Hematopoietic multipotent progenitor cell (in vitro differentiated cells): ENCODE results near the gene CEP350. TPM values are rescaled to one million over a fixed set of nuclear protein-coding genes. Genes with fewer than 3 reads are reported as not detected.
A peak's percentile ranks its signal among the peaks of the same experiment; 100 is the strongest.
"Not testable (repeated sequence)": the region's sequence is repeated elsewhere in the genome, so short reads cannot be mapped to it uniquely, and the experiment has no call there.

Experiments used
- DNase-seq, 3 donors: peaks; one replicate each; pipeline ENCODE4 v3.0.0-alpha.2; 2011 to 2015; ENCODE audit warnings: low read depth in 2 of 3, low spot score in 2 of 3
- total RNA-seq: library from RNA; depleted of rRNA; stranded (reverse); fragments of >200 nt; gene quantifications from one replicate; pipeline ENCODE4 v1.2.3, GENCODE V29; 2012

The CEP350 gene
- total RNA-seq, 1 donor: 28.3 TPM

GRCh38 chr1:180112984-180113647, 158.5 kb downstream of the CEP350 start:
- no peak for DNase-seq

- DNase-seq: no peak
Measured at GRCh38 chr1:180114396-180114945, 159.9 kb downstream of the CEP350 start.

GRCh38 chr1:180116964-180117763, 162.6 kb downstream of the CEP350 start:
- no peak for DNase-seq

GRCh38 chr1:180117764-180118116, 163.1 kb downstream of the CEP350 start:
- DNase-seq: no peak

- no peak for DNase-seq
Measured at GRCh38 chr1:180119837-180120236, 165.2 kb downstream of the CEP350 start.

- no peak for DNase-seq
Measured at GRCh38 chr1:180123463-180123936, 168.9 kb downstream of the CEP350 start.

- DNase-seq: no peak
Measured at GRCh38 chr1:180130651-180131050, 176.0 kb downstream of the CEP350 start.

GRCh38 chr1:180131510-180131909, 176.9 kb downstream of the CEP350 start:
- peak in 1 of 3 donors; percentile 8 for DNase-seq

- DNase-seq: no peak
Measured at GRCh38 chr1:180133193-180133592, 178.6 kb downstream of the CEP350 start.

- not testable (repeated sequence) for DNase-seq
Measured at GRCh38 chr1:180133688-180134087, 179.1 kb downstream of the CEP350 start.

- DNase-seq: no peak
Measured at GRCh38 chr1:180135535-180135934, 180.9 kb downstream of the CEP350 start.

GRCh38 chr1:180136331-180136967, 181.8 kb downstream of the CEP350 start:
- no peak for DNase-seq

- no peak for DNase-seq
Measured at GRCh38 chr1:180136968-180137356, 182.4 kb downstream of the CEP350 start.

GRCh38 chr1:180137776-180138175, 183.2 kb downstream of the CEP350 start:
- DNase-seq: no peak

GRCh38 chr1:180141381-180141934, 186.8 kb downstream of the CEP350 start:
- DNase-seq: no peak

GRCh38 chr1:180143359-180143758, 188.7 kb downstream of the CEP350 start:
- DNase-seq: no peak

- no peak for DNase-seq
Measured at GRCh38 chr1:180144659-180145357, 190.2 kb downstream of the CEP350 start.

- no peak for DNase-seq
Measured at GRCh38 chr1:180145446-180145845, 190.8 kb downstream of the CEP350 start.

- no peak for DNase-seq
Measured at GRCh38 chr1:180150982-180151381, 196.4 kb downstream of the CEP350 start.

GRCh38 chr1:180151508-180151907, 196.9 kb downstream of the CEP350 start:
- DNase-seq: no peak
